GM06990 (cell line): Measurements from ENCODE around the gene ASTL.

Experiments
- DNase-seq: peaks from one replicate; pipeline ENCODE4 v3.0.0-alpha.2; 2011; ENCODE audit not compliant: insufficient read length; ENCODE audit errors: extremely low read depth
- H3K27me3 ChIP-seq: replicated peaks from 2 replicates; pipeline ENCODE4 v1.6.0; 2011; ENCODE audit warnings: low read length; ENCODE audit not compliant: control insufficient read depth, insufficient read depth
- H3K36me3 ChIP-seq: 2 replicates; pipeline ENCODE4 v1.5.1; 2011; ENCODE audit warnings: low read length; ENCODE audit not compliant: control insufficient read depth, insufficient read depth
- H3K4me3 ChIP-seq: replicated peaks from 2 replicates; pipeline ENCODE4 v1.5.1; 2011; ENCODE audit warnings: low read depth, mild to moderate bottlenecking, control low read depth, low read length
- CTCF ChIP-seq: IDR thresholded peaks from 2 replicates; pipeline ENCODE4 v1.5.1; 2011; ENCODE audit warnings: low read length, control low read depth, mild to moderate bottlenecking, inconsistent platforms; ENCODE audit not compliant: insufficient read depth, poor library complexity, severe bottlenecking

Gene ASTL

GRCh38 chr2:96131152-96131812 lies 7.0 kb downstream of the ASTL start:
- Histone ChIP-seq H3K27me3 (no peaks in the 10 kb centered on the region), H3K36me3 (no peaks in the 10 kb centered on the region), H3K4me3 (no peak overlapping the region)
- DNase-seq: no peak
- TF ChIP-seq CTCF: no peak

GRCh38 chr2:96130483-96130882 lies 7.8 kb downstream of the ASTL start:
- Histone ChIP-seq H3K4me3 (no peak overlapping the region), H3K27me3 (no peaks in the 10 kb centered on the region), H3K36me3 (no peaks in the 10 kb centered on the region)
- no peak for TF ChIP-seq CTCF
- no peak for DNase-seq

- TF ChIP-seq CTCF: no peak
- no peak for DNase-seq
- Histone ChIP-seq H3K36me3 (no peaks in the 10 kb centered on the region), H3K4me3 (no peak overlapping the region), H3K27me3 (no peaks in the 10 kb centered on the region)
These were observed 8.7 kb downstream of the ASTL start for GRCh38 chr2:96129528-96130120.

DNA sequence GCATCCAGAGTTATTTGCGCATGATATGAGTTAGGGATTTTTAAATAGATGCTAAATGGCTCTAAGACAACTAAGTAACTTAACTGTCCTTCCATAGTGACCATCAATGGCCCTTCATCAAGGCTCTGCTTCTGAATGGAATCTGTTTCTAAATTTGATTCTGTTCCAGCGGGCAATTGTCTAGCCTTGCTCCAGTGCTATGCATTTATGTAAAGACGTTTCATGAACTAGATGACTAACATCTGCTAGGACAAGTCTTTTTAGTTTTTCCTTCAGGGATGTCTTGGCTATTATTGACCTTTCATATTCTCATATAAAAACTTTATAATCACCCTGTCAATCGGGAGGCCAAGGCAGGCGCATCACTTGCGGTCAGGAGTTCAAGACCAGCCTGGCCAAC lies 9.8 kb downstream of the ASTL start:
- Histone ChIP-seq H3K36me3 (no peaks in the 10 kb centered on the region), H3K4me3 (no peak overlapping the region), H3K27me3 (no peaks in the 10 kb centered on the region; the same call in 1 of the 2 replicates)
- no peak for TF ChIP-seq CTCF
- DNase-seq: no peak

DNA sequence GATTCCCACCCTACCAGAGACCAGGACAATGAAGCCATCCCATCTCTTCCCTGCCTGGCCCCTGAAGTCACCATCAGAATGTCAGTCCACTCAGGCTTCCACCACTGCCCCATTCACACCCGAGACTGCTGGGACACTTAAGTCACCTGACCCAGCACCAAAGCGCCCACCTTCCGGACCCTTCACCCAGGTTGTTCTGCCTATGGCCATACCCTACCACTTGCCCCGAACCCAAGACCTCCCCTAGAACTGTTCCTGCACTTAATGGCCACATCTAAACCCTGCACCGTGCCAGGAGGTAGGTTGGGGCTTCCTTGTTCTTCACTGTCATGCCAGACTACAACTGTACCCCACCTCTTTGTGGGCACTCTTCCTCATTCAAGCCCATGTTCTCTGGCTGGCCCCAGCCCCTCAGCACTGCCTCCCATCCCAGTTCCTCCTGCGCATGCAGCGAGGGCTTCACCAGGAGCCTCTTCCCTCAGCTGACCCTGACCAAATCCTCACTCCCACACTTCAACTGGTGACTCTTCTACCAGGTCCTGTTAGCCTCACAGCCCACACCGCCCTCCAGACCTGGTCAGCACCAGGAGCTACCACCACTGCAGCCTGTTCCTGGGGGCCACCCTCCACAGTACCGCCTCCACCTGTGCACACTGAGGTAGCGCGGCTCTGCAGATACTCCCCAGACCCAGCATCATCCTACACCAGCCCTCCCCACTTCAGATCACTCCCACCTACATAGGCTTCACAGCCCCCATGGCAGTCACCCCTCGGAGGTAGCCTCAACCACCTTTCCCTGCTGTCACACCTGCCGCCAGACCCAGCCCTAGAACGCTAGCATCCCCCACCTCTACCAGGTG lies 13.7 kb downstream of the ASTL start:
- Histone ChIP-seq H3K4me3 (no peak overlapping the region), H3K27me3 (peaks cover 4% of the 10 kb centered on the region; the same call in 1 of the 2 replicates), H3K36me3 (no peaks in the 10 kb centered on the region)
- DNase-seq: no peak
- no peak for TF ChIP-seq CTCF
